Renal pelvis (tissue), 4 donors: ENCODE data around the gene SDC3. TPM values are rescaled to one million over a fixed set of nuclear protein-coding genes. Genes with fewer than 3 reads are reported as not detected.
"Not testable (repeated sequence)": the region's sequence is repeated elsewhere in the genome, so short reads cannot be mapped to it uniquely, and the experiment has no call there.

ENCODE experiments used
- DNase-seq: peaks from one replicate; pipeline ENCODE4 v3.0.0-alpha.2; 2013
- polyA plus RNA-seq, 3 donors: library from polyadenylated mRNA; unstranded; fragments of 120-200 nt; gene quantifications; one replicate each; pipeline ENCODE4 v1.2.1, GENCODE V29; 2013; ENCODE audit not compliant: insufficient read length in 3 of 3

The SDC3 gene
- polyA plus RNA-seq, 3 donors = 25.2 to 32.8 (median 31.3) TPM

DNA sequence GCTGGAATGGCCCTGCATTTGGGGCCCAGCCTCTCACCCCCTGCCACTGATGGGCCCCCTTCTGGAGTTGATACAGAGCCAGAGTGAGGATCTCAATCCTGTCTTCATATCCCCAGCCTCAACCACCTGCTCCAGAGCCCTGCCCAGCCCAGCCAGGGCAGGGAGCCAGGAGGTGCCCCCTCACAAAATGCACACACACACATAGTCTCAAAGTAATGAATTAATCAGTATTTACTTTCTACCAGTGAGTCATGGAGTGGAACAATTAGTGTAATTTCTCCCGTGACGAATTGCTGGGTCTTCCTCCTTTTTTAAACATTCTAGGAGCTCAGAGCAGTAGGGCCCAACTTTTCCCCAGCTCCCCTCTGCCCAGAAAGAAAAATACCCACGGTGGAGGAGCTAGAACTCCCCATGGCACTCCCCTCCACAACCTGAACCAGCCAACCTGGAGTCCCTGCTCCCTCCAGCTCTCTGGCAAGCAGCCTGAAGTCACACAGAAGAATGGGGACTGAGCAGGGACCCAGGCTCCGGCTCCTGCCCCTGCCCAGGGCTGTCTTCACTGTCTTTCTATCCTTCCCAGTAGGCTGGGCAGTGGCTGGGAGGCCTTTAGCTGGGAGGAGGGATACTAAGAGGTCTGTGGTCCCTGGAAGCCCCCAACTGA, 29.3 kb downstream of the SDC3 start:
- no peak for DNase-seq

DNA sequence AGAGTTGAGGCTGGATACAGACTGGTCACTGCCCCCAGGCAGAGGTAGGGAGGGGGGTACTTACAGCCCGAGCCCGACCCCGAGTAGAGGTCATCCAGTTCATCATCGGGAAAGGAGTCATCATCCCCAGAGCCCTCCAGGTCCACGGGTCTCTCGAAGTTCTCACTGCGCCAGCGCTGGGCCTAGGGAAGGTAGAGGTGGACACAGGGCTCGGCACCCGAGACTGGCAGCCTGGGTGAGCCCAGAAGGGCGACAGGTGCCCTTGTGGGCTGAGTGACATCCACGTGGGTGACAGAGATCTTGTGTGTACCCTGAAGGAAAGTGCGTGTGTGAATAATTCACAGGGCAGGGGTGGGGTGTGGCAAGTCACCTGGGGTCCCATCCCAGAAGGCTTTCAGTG, 30.0 kb downstream of the SDC3 start:
- DNase-seq = no peak

DNA sequence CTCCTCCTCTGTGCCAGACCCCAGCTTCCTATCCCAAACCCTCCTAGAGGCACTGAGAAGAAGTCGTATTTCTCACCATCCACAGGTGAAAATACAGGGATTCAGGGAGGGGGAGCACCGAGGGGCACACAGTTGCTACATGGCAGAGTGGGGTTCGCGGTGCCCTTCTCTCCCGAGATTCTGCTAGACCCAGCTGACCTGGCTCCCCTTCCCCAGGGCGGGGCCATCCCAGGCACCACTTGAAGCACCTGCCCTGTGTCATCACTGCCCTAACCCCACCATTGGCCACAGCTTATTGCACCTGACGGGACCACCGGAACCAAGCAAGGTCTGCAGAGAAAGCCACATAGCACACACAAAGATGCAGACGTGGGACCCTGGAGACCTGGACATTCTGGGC, 30.5 kb downstream of the SDC3 start:
- DNase-seq = no peak

DNA sequence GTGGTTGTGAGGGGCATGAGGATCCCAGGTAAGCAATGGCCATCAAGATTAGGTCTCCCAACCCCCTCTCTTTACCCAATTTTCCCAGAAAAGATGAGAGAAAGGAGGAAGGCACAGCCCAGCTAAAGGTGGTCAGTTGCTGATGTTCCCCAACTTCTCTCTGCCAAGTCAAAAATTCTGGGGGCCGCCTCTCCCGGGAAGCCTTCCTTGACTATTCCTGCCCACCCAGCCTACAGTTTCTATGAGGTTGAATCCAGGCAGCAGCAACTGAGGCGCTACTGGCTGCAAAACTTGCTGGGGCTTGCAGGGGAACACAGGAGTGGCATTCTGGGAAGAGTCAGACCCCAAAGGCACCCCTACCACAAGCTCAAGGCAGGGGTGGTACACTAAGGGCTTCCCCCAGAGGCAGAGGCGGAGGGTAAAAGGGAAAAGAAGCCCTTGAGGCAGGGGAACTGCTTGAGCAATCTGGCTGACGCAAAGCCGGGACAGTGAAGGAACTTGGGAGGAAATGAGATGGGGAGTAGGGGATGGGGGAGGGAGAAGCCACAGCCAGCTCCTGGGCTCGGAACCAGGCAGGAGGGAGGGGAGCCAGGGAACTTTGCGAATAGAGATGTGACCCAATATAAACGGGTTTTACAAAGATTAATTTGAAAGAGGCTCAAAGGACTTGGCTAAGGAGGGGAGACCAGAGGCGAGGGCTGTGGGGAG, 31.2 kb downstream of the SDC3 start:
- no peak for DNase-seq

DNA sequence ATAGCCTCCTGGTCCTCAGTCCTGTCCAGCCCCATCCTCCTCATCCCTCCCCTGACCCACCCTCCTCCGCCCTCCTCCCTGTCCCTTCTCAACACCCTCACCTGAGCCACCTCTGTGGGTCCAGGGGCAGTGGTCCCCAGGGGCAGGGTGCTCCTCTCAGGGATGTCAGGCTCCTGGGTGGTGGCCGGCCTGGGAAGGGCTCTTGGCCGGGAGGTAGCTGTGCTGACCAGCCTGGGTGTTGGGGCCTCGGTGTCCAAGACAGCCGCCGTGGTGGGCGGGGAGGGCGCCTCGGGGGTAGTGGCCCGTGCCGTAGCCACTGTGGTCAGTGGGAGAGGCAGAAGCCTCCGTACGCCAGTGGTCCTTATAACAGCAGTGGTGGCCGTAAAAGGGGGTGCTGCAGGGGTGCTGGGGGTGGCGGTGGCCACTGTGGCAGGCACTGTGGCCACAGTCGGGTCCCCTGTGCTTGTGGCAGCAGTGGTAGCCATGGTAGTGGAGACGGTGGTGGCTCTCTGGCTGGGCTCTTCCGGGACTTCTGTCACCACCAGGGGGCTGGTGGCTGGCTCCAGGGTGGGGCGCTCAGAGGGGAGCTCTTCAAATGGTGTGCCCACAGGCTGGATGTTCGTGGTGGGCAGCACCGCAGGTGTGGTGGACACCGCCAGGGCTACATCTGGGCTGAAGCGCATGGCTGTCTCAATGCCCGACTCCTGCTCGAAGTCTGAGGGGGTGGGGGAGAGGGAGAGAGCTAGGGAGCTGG, 31.9 kb downstream of the SDC3 start:
- DNase-seq = no peak

DNA sequence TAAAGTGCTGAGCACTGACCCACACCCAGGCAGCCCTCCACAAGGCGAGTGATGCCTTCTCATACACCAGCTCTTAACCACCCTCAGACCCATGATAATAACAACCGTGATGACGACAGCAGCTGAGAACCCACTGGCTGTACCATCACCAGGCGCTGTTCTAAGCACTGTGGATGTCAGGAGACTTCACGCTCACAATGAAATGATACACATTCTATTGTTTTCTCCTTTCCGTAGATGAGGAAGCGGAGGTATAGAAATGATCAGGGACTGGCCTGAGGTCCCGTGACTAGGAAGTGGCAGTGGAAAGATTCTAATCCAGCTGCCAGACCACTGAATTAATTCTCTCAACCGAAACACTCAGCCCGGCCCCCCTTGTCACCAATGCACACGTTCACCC, 32.6 kb downstream of the SDC3 start:
- no peak for DNase-seq

DNA sequence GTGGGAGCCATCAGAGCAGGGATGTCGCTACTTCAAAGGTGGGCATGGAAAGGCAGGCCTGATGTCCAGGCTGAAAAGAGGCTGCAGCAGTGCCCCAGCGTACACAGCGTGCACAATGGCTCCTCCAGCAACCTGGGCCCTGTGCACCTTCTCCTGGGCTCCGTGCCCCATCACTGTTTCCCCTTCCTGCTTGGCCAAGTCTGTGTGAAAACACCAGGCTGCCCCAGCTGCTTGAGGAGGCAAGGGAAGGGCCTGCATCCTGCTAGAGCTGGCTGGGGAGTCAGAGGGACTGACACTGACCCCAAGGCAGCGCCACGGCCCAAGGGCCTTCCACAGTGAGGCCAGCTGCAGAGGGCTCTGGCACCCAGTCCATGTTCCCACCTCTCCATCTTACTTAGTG, 33.4 kb downstream of the SDC3 start:
- no peak for DNase-seq

DNA sequence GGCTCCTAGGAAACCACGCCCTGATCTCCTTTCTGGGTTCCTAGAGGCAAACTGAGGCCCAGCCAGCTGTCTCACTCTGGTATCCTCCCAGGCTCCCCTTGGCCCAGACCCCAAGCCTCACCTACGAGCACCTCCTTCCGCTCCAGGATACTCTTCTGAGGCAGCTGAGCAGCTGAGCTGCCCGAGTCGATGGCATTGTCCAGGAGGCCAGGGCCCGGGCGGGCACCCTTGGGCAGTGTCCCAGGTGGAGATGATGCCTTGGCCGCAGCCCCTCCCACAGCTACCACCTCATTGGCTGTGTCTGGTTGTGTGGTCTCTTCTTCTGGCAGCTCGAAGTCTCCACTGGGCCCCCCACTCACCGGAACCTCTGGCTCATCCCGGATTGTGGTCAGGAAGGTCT, 34.4 kb downstream of the SDC3 start:
- no peak for DNase-seq

DNA sequence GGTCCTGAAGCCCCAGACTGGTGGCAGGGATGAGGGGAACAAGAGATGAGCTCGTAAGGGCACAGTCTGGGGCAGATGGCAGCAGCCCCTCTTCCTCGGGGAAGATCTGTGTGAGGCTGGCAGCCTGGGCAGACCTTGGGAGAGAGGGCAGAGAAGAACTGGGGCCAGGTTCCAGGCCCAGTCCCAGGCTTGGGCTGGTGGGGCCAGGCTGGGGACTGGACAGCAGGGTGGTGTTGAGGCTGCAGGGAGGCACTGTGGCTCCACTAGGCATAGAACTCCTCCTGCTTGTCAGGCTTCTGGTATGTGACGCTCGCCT, 35.7 kb downstream of the SDC3 start:
- DNase-seq = no peak

DNA sequence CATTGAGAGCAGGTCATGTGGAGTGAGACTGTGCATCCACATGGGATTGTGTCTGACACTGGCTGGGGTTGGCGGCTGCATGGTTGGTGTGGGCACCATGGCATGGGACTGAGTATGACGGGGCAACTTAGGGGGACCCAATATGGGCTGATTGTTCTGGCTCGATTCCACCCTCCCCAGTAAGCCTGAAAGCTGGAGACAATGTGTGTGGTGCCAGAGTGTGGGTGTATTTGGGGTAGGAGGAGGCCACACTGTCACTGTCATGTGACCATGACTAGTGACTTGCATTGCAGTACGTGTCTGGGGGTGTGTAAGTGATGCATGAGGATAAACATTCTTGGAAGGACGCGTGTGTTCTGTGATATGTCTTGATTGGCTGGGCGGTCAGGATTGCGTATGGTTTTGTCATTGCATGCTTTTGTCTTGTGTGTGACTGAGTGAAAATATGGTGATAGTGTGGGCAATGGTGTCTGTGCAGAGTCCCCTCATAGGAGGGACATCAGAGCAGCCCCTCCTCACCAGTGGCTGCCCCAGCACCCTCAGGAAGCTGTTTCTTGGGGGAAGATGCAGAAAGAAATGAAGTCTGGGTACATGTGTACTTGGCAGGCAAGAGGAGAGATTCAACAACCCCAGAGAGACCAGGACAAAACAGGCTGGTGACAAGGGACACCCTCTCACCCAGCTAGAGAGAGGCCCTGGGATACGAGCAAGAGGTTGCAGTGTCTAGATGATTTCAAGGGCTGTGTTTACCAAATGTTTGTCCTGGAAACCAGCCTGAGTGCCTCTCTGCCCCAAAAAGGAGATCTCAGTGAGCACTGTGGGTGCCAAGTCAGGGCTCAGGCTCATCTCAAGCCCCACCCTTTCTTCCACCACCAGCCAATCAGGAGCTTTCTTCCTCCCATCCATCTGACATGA, 36.3 kb downstream of the SDC3 start:
- DNase-seq = no peak

DNA sequence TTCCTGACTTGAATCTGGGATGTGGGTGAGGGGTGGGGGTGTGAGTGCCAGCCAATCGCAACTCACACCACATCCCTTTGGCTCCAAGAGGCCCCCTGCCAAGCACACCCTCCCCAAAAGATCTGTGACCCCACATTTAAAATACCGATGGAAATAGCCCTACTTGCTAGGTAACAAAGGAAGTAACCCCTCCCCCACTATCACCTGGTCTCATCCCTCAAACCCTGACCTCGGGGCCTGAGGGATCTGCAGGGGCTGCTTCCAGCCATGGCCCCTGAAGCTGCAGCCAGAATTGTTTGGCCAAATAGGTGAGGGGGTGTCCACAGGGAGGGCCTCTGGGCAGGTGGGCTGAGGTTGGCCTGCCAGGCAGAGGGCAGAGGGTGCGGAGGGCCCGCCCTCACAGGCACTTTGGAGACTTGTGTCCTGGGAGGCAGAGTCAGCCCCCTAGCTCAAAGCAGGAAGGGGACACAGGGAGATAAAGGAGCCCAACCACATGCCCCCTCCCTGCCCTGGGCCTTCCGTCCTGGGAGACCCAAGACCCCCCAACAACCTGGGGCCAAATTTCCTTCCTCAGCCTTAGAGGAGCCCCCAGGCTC, 37.2 kb downstream of the SDC3 start:
- no peak for DNase-seq

DNA sequence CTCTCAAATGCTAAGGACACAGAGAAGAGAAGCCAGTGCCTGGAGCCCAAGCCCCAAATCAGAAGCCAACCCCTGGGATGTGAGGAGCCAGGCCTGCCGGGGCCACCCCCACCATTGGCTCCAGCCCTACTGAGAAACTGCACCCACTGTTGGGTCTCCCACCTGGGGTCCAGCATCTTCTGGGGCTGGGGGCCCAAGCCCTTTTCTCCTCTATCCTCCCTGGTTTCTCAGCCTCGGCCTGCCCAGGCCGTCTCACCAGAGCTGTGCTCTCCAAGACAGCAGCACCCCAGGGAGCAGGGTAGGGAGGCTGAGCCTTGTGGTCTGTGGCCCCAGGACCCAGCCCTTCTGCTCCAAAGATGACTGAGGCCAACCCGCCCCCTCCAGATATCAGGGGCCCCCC, 37.9 kb downstream of the SDC3 start:
- no peak for DNase-seq

DNA sequence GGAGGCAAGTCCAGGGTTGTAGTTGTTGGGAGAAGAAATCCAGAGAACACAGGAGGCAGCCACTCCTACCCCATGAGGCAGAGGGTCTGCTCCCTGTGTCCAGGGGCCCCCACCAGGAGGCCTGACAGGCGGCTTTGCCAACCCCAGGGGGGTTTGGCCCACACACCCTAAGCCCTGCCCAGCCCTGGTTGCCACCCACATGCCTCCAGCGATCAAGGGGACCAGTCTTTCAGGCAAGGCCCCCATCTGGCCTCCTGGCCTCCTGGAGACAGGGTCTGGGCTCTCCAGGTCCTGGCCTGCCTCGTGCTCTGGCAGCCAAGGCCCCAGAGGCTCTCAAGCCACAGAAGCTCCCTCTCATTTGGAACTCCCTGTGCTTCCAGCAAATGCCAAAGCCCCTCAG, 38.5 kb downstream of the SDC3 start:
- no peak for DNase-seq

DNA sequence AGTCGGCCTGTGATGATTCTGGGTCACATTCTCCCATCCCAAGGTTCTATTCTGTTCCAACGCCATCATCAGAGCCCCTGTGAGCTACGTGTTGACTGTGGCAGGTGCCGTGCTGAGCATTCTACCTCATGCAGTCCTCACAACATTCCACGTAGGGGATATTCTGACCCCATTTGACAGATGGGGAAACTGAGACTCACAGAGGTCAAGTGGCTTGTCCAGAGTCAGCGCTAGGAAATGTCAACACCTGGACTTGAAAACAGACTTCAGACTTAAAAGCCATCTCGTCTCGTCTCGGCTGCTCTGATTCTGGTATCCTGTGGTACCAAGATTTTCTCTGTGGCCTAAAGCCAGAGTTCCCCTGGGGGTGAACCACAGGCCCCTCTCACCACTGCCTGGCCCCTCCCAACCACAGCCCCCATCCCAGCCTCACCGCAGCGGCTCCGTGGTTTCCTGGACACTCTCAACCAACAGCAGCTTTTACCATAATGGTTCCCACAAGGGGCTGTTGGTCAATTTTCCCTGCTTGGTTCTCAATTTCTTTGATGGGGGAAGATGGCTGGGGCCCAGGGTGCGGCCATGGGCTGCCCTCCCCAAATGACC, 39.6 kb downstream of the SDC3 start:
- DNase-seq = no peak

DNA sequence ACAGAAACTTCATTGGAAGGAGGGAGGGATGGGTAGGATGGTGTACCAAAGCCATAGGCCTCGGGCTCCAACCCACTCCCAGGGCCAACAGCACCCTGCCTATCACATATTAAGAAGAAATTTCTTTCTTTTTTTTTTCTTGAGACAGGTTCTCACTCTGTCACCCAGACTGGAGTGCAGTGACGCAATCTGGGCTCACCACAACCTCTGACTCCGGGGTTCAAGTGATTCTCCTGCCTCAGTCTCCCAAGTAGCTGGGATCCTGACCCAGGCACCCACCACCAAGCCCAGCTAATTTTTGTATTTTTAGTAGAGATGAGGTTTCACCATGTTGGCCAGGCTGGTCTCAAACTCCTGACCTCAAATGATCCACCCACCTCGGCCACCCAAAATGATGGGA, 40.5 kb downstream of the SDC3 start:
- not testable (repeated sequence) for DNase-seq

DNA sequence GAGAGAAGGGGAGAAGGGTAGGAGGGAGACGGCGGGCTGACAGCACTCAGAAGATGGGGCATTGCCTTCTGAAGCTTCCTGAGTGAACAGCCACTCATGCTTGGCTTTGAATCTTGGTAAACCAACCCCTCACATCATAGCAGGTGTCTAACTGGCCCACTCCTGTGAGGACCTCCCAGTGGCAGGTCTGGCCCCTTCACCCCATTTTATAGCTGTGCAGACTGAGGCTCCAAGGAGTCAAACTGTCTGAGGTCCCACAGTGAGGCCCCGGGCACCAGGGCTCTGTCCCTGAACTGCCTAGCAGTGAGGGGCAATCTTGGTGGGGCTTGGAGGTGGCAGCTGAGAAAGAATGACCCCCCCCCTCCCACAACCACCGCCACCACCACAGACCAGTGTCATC, 41.0 kb downstream of the SDC3 start:
- DNase-seq = no peak

DNA sequence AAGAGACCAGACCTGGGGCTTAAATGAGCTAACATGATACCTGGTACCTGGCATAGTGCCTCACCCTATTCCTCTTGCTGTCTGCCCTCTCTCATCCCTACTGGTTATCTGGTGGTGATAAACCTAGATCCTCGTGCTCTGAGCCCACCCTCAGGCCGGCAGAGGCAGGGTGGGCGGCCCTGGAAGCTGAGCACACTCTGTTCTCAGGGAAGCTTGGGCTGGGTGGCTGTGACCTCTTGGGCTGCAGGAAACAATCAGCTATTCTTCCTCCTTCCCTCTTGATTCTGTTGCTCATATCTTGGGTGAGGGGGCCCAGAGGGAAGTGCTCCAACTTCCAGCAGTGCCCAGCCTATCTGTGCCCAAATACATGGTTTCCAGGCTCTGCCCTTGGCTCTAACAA, 42.0 kb downstream of the SDC3 start:
- no peak for DNase-seq

DNA sequence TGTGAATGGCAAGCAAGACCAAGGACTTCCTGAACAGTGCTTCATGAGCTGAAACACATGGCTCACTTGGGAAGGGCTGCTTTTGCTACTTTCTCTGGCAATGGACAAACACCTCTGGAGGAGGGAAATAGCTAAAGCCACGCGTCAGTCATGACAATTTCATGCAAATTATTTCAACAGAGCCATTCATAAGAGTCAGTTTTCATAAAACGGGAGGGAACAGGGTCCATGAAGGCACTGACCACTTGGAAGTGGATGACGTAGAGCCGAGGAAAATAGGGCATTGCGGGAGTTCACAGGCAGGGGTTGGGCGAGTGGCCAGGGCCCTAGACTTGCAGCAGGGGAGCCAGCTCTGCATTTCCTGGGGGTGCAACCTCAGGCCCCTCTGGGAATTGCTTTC, 43.9 kb downstream of the SDC3 start:
- no peak for DNase-seq

DNA sequence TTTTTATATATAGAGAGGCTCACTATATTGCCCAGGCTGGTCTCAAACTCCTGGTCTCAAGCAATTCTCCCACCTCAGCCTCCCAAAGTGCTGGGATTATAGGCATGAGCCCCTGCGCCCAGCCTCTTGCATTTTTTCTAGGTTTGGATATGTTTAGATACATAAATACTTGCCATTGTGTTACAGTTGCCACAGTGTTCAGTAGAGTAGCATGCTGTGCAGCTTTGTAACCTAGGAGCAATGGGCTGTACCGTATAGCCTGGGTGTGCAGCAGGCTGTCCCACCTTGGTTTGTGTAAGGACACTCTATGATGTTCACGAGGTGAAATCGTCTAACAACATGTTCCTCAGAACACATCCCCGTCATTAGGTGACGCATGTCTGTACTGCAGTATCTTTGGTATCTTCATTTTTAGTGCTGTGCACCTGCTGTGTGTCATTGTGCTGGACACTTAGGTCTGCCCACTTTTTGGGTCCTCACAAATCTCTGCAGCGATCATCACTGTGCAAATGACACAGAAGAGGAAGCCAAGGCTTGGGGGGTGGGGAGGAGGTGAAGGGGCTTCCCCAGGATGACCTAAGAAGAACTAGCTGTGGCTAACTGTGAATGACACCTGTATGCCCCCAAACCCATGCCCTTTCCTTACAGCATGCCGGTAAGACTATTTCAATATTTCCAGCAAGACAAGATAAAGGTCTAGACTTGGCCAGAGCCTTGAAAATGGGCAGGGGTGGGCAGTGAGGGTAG, 44.5 kb downstream of the SDC3 start:
- no peak for DNase-seq

DNA sequence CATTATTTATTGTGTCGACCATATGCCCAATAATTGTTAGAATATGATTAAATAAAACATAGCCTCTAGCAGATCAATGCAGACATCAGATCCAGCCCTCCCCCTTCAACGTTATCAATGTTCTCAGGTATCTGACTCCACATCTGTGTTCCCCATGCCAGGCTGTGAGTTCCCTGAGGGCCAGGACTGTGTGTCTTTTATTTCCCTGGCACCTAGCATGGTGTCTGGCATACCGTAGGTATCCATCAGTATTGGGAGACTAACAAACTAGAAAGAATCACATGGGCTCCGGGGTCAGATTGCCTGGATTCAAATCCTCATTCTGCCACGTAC, 48.3 kb downstream of the SDC3 start:
- DNase-seq = no peak

DNA sequence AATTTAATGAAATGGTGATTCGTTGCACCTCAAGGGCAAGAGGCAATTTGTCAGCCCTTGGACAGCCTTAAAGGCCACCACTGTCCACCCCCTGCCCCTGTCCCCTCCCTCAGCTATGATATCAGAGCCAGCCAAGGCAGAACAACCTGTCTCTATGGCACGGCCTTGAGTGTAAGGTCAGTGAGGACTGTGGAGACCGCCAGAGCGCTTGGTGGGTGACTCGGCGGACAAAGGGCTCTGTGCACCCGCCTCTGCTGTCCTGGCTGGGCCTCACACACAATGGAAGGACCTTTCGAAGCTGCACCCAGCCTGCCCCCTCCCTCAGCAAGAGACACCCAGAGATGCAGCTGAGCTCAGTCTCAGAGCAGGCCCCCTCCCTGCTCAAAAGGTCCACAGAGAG, 50.6 kb downstream of the SDC3 start:
- DNase-seq = no peak
